Measurements from ENCODE around the gene MROH2A. TPM values are rescaled to one million over a fixed set of nuclear protein-coding genes. Genes with fewer than 3 reads are reported as not detected.

Gene MROH2A
- total RNA-seq, 1 donor from 2014 or later = not detected

DNA sequence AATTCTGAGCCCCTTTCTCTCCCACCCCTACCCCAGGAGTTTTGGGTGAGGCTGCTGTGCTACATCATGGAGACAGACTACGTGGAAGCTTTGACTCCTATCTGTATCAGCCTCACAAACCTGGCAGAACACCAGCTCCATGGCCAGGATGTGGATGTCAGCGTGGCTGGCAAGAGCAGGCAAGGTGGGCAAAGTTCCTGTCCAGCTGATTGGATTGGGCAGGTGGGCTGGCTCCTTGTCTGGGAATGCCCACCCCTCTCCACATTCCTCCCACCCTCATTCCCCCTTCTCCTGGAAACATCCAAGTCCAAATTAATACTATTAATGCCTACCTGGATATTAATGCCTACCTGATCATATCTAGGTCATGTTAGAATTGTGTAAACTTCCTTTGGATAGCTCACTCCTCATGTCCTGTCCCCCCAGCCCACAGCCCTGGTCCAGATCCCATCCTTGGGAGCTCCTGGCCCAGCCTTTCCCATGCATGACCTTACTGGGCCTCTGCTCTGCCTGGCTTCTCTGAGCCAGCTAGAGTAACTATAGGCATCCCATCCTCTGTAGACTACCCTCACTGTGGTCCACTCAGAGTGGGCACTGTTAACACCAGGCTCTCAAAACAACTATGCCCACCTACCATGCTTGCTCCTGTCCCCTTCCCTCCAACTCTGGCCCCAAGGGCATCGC is 24.1 kb downstream of the MROH2A start:
- Mint-ChIP-seq H3K4me1 (ENCODE audit: unreplicated experiment) (no peaks in the 10 kb centered on the region), H3K36me3 (no peaks in the 10 kb centered on the region), H3K9me3 (no peaks in the 10 kb centered on the region), H3K27ac (no peak overlapping the region), H3K27me3 (peaks cover 27% of the 10 kb centered on the region), H3K4me3 (no peak overlapping the region)
- TF ChIP-seq, protein P1, sequence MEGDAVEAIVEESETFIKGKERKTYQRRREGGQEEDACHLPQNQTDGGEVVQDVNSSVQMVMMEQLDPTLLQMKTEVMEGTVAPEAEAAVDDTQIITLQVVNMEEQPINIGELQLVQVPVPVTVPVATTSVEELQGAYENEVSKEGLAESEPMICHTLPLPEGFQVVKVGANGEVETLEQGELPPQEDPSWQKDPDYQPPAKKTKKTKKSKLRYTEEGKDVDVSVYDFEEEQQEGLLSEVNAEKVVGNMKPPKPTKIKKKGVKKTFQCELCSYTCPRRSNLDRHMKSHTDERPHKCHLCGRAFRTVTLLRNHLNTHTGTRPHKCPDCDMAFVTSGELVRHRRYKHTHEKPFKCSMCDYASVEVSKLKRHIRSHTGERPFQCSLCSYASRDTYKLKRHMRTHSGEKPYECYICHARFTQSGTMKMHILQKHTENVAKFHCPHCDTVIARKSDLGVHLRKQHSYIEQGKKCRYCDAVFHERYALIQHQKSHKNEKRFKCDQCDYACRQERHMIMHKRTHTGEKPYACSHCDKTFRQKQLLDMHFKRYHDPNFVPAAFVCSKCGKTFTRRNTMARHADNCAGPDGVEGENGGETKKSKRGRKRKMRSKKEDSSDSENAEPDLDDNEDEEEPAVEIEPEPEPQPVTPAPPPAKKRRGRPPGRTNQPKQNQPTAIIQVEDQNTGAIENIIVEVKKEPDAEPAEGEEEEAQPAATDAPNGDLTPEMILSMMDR (conservative IDR thresholded peaks at IDR 0.05) = no peak
- DNase-seq (ENCODE audit: extremely low spot score, unreplicated experiment) = peak; percentile 50

DNA sequence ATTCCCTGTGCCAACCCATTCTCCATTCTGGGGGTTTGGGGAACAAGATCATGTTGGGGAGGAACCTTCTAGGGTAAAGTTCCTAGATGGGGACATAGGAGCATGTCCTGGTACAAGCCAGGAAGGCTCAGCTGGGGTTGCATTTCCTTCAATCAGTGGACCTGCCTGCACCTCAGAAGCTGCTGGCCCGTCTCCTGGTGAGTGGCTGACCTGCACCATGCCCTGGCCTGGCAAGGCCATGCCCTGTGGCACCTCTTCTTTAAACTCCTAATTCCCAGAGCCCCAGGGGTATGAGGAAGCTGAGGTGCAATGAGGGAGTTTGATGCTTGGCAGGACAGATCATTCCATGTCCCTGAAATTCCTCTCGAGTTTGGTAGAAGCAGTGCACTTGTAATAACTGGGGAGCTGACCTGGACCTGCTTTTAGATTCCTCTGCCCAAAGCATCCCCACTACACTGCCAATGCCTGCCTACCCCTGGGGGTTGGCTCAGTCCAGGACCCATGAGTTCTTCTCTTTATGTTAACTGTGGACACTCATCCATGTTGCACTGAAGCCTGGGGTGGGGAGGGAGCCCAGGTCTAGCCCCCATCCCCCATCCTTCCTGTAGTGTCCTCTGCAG is 25.3 kb downstream of the MROH2A start:
- Mint-ChIP-seq H3K36me3 (no peaks in the 10 kb centered on the region), H3K27ac (no peak overlapping the region), H3K4me1 (ENCODE audit: unreplicated experiment) (no peaks in the 10 kb centered on the region), H3K27me3 (peaks cover 27% of the 10 kb centered on the region), H3K4me3 (no peak overlapping the region), H3K9me3 (no peaks in the 10 kb centered on the region)
- TF ChIP-seq, protein P1 (conservative IDR thresholded peaks at IDR 0.05) = no peak
- peak; percentile 36 for DNase-seq (ENCODE audit: extremely low spot score, unreplicated experiment)

DNA sequence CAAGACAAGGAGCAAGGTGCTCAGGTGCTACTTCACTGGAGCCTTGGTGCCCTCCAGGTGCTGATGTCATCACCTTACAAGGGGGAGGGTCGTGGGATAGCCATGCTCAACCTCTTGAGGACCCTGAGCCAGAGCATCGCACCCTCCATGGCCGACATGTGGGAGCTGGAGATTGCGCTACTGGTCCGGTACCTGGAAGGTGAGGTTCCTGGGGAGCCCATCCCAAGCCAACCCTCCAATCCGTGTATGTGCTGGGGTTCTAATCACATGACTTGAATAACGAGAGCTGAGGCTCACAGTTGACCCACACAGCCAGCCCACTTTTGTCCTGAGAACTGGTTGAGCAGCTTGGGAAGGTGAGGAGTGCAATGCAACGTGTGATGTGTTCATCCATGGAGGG is 25.9 kb downstream of the MROH2A start:
- peaks cover 27% of the 10 kb centered on the region for H3K27me3 Mint-ChIP-seq
- no peaks in the 10 kb centered on the region for H3K36me3 Mint-ChIP-seq
- no peak overlapping the region for H3K27ac Mint-ChIP-seq
- H3K4me1 Mint-ChIP-seq (ENCODE audit: unreplicated experiment) = no peaks in the 10 kb centered on the region
- no peaks in the 10 kb centered on the region for H3K9me3 Mint-ChIP-seq
- no peak overlapping the region for H3K4me3 Mint-ChIP-seq
- TF ChIP-seq, protein P1 (conservative IDR thresholded peaks at IDR 0.05) = no peak
- peak; percentile 45 for DNase-seq (ENCODE audit: extremely low spot score, unreplicated experiment)

DNA sequence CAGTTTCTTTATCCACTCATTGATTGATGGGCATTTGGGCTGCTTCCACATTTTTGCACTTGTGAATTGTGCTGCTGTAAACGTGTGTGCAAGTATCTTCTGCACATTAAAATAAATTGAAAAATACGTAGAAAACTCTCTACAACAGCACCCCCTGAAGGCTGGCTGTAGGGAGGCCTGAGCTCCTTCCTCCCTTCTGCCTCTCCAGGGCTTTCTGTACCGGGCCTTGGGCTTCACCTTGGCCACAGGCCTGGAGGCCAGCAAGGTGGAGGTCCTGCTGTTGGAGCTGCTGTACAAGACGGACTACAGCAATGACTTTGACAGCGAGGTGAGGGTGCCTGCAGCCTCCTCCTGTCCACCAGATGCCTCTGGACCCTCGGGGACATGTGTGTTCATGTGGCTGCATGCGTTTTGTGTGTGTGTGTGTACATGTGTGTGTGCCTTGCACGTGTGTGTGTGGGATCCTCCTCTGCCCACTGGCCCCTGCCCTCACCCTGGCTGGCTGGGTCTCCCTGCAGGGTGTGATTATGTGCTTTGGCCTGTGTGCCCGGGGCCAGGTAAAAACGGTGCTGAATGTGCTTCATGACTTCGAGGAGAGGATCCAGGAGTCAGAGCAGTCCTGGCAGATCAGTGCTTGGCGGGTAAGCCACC is 29.2 kb downstream of the MROH2A start:
- Mint-ChIP-seq H3K36me3 (no peaks in the 10 kb centered on the region), H3K4me3 (no peak overlapping the region), H3K27ac (no peak overlapping the region), H3K4me1 (ENCODE audit: unreplicated experiment) (no peaks in the 10 kb centered on the region), H3K27me3 (peaks cover 36% of the 10 kb centered on the region), H3K9me3 (no peaks in the 10 kb centered on the region)
- peak; percentile 39 for DNase-seq (ENCODE audit: extremely low spot score, unreplicated experiment)
- TF ChIP-seq, protein P1 (conservative IDR thresholded peaks at IDR 0.05) = no peak

DNA sequence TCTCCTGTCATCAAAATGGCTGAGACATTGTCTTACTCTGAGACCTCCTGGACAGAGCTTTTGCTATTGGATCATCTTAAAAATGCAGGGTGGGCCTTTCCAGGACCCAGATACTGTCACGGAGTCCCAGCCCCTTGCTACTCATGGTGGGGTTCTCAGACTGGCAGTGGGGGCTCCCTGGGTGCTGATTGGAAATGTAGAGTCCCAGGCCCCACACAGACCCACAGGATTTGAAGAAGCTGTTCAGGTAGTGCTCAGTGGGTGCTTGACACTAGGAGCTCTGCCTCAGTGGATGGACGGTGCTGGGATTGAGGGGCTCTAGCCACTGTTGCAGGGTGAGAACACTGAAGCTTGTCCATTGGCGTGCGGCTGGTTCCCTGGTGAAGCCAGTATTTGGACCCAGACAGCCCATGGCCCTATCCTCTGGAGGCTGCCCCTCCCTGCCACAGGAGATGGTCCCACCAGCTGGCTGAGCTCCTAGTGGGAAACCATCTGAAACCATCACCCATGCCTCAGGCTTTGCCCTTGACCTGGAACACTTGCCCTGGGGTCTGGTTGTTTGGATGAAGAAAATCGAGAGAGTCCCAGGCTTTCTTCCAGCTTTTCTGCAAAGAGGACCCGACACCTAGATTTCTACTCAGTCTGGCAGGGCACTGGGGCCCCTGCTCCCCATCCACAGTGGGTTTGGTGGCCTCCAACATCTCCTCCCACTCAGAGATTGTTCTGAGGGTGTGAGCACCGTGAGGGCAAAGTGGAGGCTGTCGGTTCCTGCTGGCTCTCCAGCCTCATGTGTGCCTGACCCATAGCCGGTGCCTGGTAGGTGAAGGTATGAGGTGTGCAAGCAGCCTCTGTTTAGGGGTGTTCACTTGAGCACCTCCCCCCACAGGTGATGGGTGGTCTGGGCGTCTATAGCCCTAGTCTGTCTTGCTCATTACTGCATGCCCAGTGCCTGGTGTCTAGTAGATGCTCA is 30.1 kb downstream of the MROH2A start:
- Mint-ChIP-seq H3K4me1 (ENCODE audit: unreplicated experiment) (no peaks in the 10 kb centered on the region), H3K4me3 (no peak overlapping the region), H3K9me3 (no peaks in the 10 kb centered on the region), H3K36me3 (no peaks in the 10 kb centered on the region), H3K27me3 (peaks cover 31% of the 10 kb centered on the region), H3K27ac (no peak overlapping the region)
- DNase-seq (ENCODE audit: extremely low spot score, unreplicated experiment) = peak; percentile 56
- TF ChIP-seq, protein P1 (conservative IDR thresholded peaks at IDR 0.05) = no peak
